HG03025 (cell line): ENCODE data around the gene ISOC1.

Source experiments
- ATAC-seq: cut with Tn5 transposase; IDR thresholded peaks from one replicate; pipeline ENCODE4 v1.9.1; 2021; ENCODE audit warnings: mild to moderate bottlenecking, moderate library complexity; ENCODE audit not compliant: unreplicated experiment, low FRiP score

ISOC1 gene

DNA sequence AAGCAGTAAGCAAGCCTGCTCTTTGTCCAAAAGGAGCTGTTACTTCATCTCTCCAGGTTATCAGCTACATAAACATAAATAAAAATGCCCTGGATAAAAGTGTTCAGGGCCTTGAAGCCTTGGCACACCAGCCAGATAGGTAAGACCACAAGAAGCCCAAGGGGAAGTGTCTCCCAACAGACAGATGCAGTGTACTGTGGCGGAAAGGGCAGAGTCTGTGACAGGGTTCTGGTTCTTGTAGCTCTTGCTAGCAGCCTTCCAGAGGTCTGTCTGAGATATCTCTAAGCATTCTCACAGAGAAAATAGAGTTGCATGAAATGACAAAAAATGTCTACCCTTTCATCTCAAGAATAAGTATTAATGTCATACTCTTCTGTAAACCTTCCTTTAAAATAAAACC, 30.1 kb downstream of the ISOC1 start:
- ATAC-seq: no peak

DNA sequence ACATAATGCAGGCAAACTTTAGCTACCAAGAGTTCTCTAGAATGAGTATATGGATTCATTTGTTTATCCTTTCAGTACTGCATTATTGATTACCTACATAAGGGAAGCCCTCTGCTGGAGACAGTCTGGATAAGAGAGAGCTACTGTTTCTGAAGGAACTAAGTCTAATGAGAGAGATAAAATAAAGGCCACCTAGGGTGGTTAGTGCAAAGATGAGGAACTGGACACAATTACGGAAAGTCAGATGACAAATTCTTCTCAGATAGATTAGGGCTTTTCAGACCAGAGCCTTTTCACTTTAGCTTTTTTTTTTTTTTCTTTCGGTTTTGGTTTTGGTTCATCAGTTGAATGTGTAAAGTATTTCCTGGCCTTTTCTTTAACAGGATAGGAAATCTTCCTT, 31.3 kb downstream of the ISOC1 start:
- ATAC-seq: peak; percentile 84

DNA sequence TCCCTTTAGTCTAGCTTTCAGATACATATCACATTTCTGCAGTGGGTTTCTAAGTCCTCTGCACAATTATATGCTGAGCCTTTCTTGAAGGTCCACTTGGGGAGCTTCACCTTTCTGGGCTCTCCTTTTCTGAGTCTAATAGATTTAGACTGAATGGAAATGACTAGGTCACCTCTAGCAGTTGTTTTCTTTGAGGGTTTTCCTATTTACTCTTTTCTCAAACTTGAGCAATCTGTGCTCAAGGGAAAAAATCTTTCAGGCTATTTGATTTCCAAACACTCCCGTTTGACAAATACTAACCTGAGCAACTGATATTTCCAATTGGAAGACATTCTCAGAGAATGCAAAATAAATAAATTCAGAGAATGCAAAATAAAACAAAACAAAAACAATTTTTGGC, 39.0 kb downstream of the ISOC1 start:
- ATAC-seq: no peak

DNA sequence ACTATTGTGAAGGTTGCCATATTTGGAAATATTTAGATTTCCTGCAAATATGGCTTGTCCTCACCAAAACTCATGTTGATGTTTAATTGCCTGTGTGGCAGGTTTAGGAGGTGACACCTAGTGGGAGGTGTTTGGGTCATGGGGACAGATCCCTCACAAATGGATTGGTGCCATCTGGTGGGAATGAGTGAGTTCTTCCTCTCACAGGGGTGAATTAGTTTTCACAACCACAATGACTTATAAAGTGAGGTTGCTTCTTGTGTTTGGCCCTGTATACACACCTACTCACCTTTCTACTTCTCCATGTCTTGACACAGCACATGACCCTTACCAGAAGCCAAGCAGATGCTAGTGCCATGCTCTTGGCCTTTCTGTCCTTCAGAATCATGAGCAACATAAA, 41.1 kb downstream of the ISOC1 start:
- ATAC-seq: peak; percentile 80

DNA sequence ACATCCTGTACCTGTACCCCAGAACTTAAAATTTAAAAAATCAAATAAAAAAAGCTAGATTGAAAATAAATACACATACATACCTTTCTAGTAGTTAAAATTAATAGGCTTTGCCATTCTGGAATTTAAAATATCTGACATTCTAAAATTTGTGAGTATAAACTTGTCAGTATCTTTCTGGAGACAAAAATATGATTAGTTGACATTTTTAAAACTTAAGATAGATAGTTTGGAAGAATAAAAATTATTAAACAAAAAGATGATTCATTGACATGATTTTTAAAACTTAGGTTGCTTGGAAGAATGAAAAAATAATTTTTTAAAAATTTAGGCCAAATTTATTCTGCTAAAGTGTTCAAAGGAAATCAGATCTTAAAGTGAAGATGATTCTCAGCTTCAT, 43.1 kb downstream of the ISOC1 start:
- ATAC-seq: no peak

DNA sequence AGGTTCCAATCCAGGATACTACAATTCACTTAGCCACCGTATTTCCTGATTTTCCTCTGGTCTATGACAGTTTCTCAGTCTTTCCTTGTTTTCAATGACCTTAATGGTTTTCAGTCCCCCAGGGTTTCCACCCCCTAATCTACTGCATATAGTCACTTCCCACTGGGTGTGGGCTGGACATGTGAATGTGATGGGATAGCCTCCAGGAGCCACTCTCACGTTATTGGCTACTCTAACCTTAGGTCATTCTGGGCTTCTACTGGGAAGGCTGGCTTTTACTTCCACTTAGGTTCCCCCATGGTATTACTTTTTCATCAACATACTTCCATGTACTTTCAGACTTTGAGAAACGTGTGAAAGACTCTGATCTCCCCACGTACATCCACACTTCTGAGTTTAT, 46.5 kb downstream of the ISOC1 start:
- no peak for ATAC-seq

DNA sequence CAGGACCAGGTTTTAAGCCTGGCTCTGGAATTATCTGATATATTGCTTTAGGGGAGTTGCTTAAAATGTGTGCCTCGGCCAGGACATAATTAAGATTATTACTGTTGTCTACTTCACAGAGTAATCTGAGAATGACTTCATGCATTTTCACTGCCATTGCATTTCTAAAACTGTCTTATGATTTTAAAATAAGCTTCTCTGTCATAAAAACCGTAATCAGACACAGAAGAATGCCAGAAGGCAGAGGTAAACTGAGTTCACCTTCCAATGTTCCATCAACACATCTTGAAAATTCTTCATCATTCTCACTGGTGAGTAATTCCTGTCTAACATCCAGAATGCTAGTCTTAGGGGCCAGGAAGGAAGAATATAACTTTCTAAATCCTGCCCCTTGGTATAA, 47.1 kb downstream of the ISOC1 start:
- no peak for ATAC-seq

DNA sequence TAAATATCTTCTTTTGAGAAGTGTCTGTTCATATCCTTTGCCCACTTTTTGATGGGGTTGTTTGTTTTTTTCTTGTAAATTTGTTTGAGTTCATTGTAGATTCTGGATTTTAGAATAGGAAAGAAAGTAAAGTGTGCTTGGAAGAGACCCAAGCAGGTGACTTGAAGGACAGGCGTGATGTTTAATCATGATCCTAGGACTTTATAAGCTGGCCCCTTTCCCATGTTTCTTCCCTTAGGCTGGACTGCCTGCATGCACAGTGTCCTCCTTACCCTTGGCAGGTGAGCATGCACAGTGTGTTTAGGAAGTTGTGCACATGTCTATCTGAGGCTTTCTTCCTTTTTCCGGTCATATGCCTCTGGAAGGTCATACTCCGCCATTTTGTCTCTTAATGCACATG, 61.3 kb downstream of the ISOC1 start:
- no peak for ATAC-seq

DNA sequence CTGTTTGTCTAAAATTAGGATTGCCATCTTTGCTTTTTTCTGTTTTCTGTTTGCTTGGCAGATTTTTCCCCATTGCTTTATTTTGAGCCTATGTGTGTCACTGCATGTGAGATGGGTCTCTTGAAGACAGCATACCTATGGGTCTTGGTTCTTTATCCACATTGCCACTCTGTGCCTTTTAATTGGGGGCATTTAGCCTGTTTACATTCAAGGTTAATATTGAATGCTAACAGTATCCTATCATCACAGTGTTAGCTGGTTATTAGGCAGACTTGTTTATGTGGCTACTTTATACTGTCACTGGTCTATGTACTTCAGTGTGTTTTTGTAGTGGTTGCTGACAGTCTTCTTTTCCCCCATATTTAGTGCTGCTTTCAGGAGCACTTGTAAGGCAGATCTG, 67.3 kb downstream of the ISOC1 start:
- no peak for ATAC-seq
